ENCODE results near the gene WRAP73.

WRAP73 gene

GRCh38 chr1:3644273-3644672, 5.6 kb downstream of the WRAP73 start:
- no peak for DNase-seq

DNA sequence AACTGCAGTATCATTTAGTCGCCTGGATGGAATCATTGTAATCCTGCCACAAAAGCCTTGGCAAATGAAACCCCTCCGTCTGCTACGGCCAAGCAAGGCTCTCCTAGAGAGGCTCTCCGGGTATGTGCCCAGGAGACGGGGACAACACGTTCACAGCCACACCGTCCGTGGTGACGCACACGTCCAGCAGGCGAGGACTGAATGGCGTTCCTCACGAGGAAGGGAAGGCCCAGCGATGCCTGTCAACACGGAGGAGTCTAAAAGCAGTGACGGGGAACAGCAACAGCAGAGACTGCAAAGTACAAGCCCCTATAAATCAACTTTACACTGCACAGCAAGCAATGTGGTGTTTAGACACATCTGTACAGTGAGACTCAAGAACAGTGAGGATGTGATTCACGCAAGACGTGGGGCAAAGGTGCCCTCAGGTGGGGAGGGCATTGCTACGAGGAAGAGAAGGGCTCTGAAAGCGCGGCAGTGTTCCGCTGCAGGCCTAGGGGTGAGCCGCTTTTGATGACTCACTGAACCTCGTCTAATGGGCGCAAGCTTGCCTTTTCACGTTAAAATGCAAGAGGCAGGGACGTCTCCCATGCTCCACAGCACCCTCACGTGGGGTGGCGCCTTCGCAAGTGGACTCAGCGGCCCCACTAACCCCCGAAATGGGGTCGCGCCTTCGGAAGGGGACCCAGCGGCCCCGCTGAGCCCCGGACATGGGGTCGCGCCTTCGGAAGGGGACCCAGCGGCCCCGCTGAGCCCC, 6.8 kb downstream of the WRAP73 start:
- no peak for DNase-seq

GRCh38 chr1:3641816-3642215, 8.1 kb downstream of the WRAP73 start:
- DNase-seq, result no peak

DNA sequence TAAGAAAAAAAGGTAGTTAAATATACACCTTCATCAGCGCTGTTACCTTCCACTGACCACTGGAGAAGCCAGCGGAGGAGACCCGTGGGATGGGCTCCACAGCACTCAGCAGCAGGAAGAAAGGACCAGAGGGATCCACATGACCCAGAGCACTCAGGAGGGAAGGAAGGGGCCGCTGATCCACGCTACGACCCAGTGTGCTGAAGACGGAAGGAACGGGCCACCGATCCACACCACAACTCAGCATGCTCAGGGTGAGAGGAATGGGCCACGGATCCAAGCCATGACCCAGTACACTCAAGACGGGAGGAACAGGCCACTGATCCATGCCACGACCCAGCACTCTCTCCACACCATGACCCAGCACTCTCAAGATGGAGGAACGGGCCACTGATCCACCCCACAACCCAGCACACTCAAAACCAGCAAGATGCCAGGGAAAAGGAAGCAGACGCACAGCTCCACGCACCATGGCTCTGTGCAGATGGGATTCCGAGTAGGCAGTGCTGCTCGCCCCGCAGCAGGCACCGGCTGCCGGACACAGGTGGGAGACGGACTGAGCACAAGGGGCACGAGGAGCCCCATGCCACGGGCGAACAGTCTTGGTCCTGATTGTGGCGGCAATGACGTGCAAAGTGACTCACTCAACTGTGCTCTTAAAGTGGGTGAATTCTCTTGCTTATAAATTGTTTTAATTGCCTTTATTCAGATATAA, 8.7 kb downstream of the WRAP73 start:
- DNase-seq, result no peak

DNA sequence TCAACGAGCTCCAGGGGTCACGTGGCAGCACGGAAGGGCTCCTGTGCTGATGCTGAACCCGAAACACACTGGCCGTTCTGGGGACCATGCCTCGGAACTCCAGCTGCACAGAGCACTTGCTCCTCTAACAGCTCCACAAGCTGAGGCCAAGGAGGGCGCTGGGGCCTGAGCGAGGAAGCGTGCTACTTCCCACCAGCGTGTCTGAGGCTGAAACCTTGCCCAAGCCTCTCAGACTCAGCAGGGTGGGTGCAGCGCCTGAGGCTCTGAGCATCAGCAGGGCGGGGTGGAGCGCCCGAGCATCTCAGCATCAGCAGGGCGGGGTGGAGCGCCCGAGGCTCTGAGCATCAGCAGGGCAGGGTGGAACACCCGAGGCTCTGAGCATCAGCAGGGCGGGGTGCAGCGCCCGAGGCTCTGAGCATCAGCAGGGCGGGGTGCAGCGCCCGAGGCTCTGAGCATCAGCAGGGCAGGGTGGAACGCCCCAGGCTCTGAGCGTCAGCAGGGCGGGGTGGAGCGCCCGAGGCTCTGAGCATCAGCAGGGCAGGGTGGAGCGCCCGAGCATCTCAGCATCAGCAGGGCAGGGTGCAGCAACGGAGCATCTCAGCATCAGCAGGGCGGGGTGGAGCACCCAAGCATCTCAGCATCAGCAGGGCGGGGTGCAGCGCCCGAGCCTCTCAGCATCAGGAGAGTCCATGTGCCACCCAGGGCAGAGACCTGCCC, 9.6 kb downstream of the WRAP73 start:
- no peak for DNase-seq

DNA sequence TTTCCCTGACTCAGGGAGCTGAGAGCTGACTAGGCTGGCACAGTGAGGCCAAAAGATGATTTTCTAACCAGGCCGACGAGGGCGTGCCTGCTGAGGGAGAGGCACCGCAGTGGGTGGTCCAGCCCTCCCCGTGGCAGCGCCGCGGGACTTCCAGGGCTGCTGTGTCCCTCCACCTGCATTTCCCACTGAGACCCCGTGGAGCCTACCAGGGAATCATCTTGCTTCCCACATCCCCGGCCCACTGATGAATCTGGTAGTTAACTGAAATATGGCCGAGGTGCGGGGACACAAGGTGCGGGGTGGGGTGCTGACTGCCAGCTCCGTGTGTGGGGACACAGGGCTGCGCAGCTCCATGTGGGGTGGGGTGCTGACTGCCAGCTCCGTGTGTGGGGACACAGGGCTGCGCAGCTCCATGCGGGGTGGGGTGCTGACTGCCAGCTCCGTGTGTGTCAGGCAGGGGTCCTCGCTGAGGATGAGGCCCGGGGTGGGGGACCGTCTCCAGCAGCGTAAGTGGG, 10.4 kb downstream of the WRAP73 start:
- no peak for DNase-seq

GRCh38 chr1:3638676-3639075, 11.2 kb downstream of the WRAP73 start:
- no peak for DNase-seq

DNA sequence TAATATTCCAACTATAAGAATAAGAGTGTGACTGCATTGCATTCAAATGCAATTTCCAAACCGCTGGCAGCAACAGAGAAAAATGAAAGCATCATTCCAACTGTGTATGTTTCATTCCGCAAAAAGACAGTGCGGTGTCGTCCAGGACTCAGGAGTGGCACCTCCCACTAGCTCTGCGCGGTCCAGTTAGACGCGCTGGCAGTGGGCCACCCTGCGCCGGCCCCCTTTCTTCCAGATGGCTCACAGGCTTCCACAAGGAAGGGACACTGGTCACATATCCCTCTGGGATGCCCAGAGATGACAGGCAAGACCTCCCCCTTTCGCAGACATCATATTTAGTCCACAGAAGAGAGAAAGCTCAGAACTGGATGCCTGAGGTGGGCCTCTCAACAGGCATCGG, 11.9 kb downstream of the WRAP73 start:
- DNase-seq, result no peak

GRCh38 chr1:3636531-3636930, 13.4 kb downstream of the WRAP73 start:
- no peak for DNase-seq

- no peak for DNase-seq
These were observed 13.8 kb downstream of the WRAP73 start for GRCh38 chr1:3636080-3636479.

- DNase-seq, result no peak
These were observed 15.7 kb downstream of the WRAP73 start for GRCh38 chr1:3634059-3634800.

- no peak for DNase-seq
These were observed 16.4 kb downstream of the WRAP73 start for GRCh38 chr1:3633344-3634058.

DNA sequence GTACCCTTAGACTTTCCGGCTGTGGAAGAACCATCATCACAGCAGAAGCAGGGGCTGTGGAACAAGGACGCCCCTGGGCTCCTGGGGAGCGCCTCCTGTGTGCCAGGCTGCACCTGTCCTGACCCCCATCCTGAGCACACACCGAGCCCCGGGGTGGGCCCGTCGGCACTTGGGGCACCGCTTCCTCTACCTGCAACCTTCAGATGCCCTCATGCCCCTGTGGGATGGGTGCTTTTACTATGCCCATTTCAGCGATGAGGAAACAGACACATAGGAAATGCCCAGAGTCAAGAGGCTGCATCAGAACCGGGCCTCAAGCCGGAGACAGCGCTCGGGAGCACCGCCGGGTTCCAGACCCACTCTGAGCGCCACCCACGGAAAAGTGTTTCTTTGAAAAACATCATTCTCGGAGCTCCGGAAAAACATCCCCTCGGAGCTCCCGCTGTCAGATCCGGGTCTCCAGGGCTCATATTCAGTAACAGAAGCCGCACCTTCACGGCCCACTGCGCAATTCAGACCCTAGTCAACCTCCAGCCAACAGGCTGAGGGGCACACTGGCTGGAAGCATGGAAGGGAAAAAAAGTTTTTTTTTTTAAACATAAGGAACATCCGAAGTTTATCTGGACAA, 17.1 kb downstream of the WRAP73 start:
- no peak for DNase-seq

GRCh38 chr1:3632298-3632697, 17.6 kb downstream of the WRAP73 start:
- DNase-seq, result no peak

GRCh38 chr1:3631320-3632260, 18.3 kb downstream of the WRAP73 start:
- DNase-seq, result no peak

DNA sequence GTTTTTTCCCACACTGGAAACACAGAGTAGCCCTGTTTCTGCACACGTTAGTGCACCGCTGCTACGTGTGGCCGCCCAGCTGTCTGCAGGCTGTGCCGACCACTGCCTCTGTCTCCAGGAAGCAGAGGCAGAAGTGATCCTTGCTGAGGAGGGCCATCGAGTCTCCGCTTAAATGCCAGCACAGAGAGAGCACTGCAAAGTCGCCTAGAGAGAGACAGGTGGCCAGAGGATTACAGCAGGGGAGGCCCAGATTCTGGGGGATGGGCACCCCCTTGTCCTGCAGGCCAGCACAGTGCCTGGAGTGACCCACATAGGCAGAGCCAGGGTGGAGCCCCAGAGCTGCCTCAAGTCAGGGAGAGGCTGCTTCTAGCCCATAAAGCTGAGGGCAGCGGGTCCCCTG, 19.0 kb downstream of the WRAP73 start:
- DNase-seq, result no peak

DNA sequence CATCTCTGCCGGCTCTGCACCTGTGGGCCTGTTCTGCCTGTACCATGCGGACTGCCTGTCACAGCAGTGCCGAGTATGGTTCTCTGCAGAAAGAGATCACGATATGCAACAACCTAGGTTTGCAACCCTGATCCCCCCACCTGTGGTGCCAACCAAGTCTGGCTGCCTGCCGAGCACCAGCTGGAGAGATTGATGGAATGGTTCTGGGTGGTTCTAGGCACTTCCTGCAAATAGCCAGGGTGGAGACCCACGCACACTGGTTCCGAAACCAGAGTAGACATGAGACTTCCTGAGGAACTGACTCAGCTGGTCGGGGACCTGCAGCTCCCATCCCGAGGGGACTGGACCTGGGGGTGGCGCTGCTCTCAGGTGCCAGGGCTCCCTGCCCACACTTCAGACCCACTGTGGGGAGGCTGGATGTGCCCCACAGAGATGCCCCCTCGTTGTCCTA, 19.7 kb downstream of the WRAP73 start:
- no peak for DNase-seq

- DNase-seq, result no peak
These were observed 20.2 kb downstream of the WRAP73 start for GRCh38 chr1:3629561-3630160.

- DNase-seq, result no peak
These were observed 21.5 kb downstream of the WRAP73 start for GRCh38 chr1:3628445-3628844.
